DMS153 treated with DMSO at 0.1 percent for 48 hours (cell line): ENCODE data around the gene MARF1.

ENCODE experiments used
- DNase-seq: peaks from one replicate; lab custom pipeline; 2025; ENCODE audit not compliant: unreplicated experiment; lab: John Stamatoyannopoulos, UW

The MARF1 gene

GRCh38 chr16:15601212-15601879, 41.6 kb downstream of the MARF1 start:
- DNase-seq, result no peak

- no peak for DNase-seq
Measured at GRCh38 chr16:15599303-15600070, 43.5 kb downstream of the MARF1 start.

GRCh38 chr16:15598648-15599190, 44.2 kb downstream of the MARF1 start:
- DNase-seq, result no peak

- no peak for DNase-seq
Measured at GRCh38 chr16:15597822-15598647, 44.9 kb downstream of the MARF1 start.

GRCh38 chr16:15597135-15597534, 45.8 kb downstream of the MARF1 start:
- no peak for DNase-seq

GRCh38 chr16:15594711-15595320, 48.1 kb downstream of the MARF1 start:
- DNase-seq, result no peak

GRCh38 chr16:15593235-15593634, 49.7 kb downstream of the MARF1 start:
- DNase-seq, result no peak

- DNase-seq, result no peak
Measured at GRCh38 chr16:15592324-15592723, 50.6 kb downstream of the MARF1 start.

- peak; percentile 33 for DNase-seq
Measured at GRCh38 chr16:15587152-15587825, 55.7 kb downstream of the MARF1 start.

- no peak for DNase-seq
Measured at GRCh38 chr16:15586716-15587115, 56.2 kb downstream of the MARF1 start.

GRCh38 chr16:15585956-15586355, 57.0 kb downstream of the MARF1 start:
- DNase-seq, result no peak

GRCh38 chr16:15583526-15583925, 59.4 kb downstream of the MARF1 start:
- DNase-seq, result no peak

GRCh38 chr16:15581127-15581815, 61.7 kb downstream of the MARF1 start:
- no peak for DNase-seq

GRCh38 chr16:15578824-15579223, 64.1 kb downstream of the MARF1 start:
- DNase-seq, result no peak

GRCh38 chr16:15576960-15577958, 65.7 kb downstream of the MARF1 start:
- peak; percentile 95 for DNase-seq

- peak; percentile 25 for DNase-seq
Measured at GRCh38 chr16:15575293-15576049, 67.5 kb downstream of the MARF1 start.

- no peak for DNase-seq
Measured at GRCh38 chr16:15574614-15574948, 68.4 kb downstream of the MARF1 start.
